GM12891 (cell line): ENCODE results near the gene TMEM144.

ENCODE experiments used
- POLR2A ChIP-seq: IDR thresholded peaks from 2 replicates; pipeline ENCODE4 v1.6.1; 2011; ENCODE audit warnings: low read depth, low read length, control low read depth
- POLR2AphosphoS5 ChIP-seq: IDR thresholded peaks from 2 replicates; pipeline ENCODE4 v1.6.1; 2011; ENCODE audit warnings: low read depth, low read length, control low read depth
- TAF1 ChIP-seq: IDR thresholded peaks from 2 replicates; pipeline ENCODE4 v1.6.1; 2011; ENCODE audit warnings: low read depth, low read length, control low read depth

- no peak for TF ChIP-seq POLR2A
- no peak for TF ChIP-seq TAF1
- no peak for TF ChIP-seq POLR2AphosphoS5
Observed at GRCh38 chr4:158182736-158183135, 27.6 kb upstream of the TMEM144 start.
